GM18502 (cell line): ENCODE measurements around the gene COBL.

Experiments used
- ATAC-seq: cut with Tn5 transposase; IDR thresholded peaks from one replicate; pipeline ENCODE4 v1.9.1; 2021; ENCODE audit warnings: mild to moderate bottlenecking; ENCODE audit not compliant: unreplicated experiment, poor library complexity

COBL gene

GRCh38 chr7:51069411-51070083, 247.1 kb downstream of the COBL start:
- no peak for ATAC-seq

- ATAC-seq = no peak
Observed at GRCh38 chr7:51068401-51068800, 248.2 kb downstream of the COBL start.

- ATAC-seq = peak; percentile 68
Observed at GRCh38 chr7:51067757-51068156, 248.9 kb downstream of the COBL start.

- ATAC-seq = no peak
Observed at GRCh38 chr7:51067258-51067657, 249.4 kb downstream of the COBL start.

- no peak for ATAC-seq
Observed at GRCh38 chr7:51066405-51066882, 250.2 kb downstream of the COBL start.

GRCh38 chr7:51065766-51066165, 250.8 kb downstream of the COBL start:
- ATAC-seq = no peak

GRCh38 chr7:51064688-51065087, 251.9 kb downstream of the COBL start:
- ATAC-seq = no peak

- ATAC-seq = no peak
Observed at GRCh38 chr7:51062222-51062987, 254.2 kb downstream of the COBL start.

- ATAC-seq = no peak
Observed at GRCh38 chr7:51060536-51060935, 256.1 kb downstream of the COBL start.

- ATAC-seq = no peak
Observed at GRCh38 chr7:51059504-51060142, 257.0 kb downstream of the COBL start.

- no peak for ATAC-seq
Observed at GRCh38 chr7:51058764-51059163, 257.8 kb downstream of the COBL start.

GRCh38 chr7:51055039-51055840, 261.4 kb downstream of the COBL start:
- ATAC-seq = no peak

GRCh38 chr7:51054231-51054630, 262.4 kb downstream of the COBL start:
- no peak for ATAC-seq

- no peak for ATAC-seq
Observed at GRCh38 chr7:51053160-51053925, 263.3 kb downstream of the COBL start.

- no peak for ATAC-seq
Observed at GRCh38 chr7:51046482-51046881, 270.1 kb downstream of the COBL start.

- no peak for ATAC-seq
Observed at GRCh38 chr7:51046103-51046466, 270.5 kb downstream of the COBL start.

GRCh38 chr7:51045319-51046102, 271.1 kb downstream of the COBL start:
- no peak for ATAC-seq

- no peak for ATAC-seq
Observed at GRCh38 chr7:51043461-51043860, 273.1 kb downstream of the COBL start.

- no peak for ATAC-seq
Observed at GRCh38 chr7:51040787-51041186, 275.8 kb downstream of the COBL start.
